Activated CD4-positive, CD25-positive, alpha-beta regulatory T cell treated with anti-CD3 and anti-CD28 coated beads, Interleukin-2, amount 50 U/mL, for 72 hours (primary cell): ENCODE results near the gene PGAP6.
"Not testable (repeated sequence)": the region's sequence is repeated elsewhere in the genome, so short reads cannot be mapped to it uniquely, and the experiment has no call there.

ENCODE experiments used
- DNase-seq: peaks from one replicate; pipeline ENCODE4 v3.0.0; 2021

The PGAP6 gene

DNA sequence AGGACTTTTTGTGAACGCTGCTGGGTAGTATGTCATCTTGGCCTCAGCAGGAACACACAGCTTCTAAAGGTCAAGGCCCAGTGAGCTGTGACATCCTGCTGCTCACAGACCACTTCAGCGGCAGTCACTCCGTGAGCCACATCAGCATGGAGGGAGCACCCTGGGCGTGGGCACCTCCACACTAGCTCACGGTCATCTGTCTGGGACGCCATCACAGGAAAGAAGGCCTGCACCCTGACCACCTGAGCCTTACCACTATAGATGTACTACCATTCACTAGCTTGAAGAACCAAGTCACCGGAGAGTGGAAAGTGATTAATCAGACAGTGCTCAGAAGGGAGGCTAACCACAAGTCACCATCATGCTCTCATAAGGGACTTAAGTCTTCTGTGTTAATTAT is 32.6 kb downstream of the PGAP6 start:
- no peak for DNase-seq

DNA sequence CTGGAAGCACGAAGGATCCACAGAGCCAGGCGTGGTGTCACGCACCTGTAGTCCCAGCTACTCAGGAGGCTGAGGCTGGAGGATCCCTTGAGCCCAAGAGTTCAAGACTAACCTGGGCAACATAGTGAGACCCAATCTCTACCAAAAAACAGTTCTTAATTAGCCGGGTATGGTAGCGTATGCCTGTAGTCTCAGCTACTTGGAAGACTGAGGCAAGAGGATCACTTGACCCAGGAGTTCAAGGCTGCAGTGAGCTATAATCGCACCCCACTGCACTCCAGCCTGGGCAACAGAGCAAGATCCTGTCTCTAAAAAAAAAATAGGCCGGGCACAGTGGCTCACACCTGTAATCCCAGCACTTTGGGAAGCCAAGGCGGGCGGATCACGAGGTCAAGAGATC is 33.3 kb downstream of the PGAP6 start:
- DNase-seq, result not testable (repeated sequence)

DNA sequence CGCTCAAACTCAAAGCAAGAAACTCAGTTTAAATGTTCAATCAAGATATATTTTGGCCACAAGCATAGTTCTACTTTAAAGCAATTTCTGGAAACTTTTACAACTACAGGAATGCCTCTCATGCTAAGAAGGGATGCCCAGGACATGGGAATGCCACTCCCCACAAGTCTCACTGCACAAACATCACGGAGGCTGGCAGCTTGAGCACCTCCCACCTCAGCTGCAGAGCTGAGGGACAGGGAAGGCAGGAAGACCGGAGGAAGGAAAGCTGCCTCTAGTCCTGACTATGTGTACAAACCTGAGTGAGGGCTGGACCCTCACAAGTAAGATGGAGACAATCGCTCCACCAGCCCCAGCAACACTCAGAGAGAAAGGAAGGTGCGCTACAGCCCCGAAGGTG is 34.6 kb downstream of the PGAP6 start:
- no peak for DNase-seq

DNA sequence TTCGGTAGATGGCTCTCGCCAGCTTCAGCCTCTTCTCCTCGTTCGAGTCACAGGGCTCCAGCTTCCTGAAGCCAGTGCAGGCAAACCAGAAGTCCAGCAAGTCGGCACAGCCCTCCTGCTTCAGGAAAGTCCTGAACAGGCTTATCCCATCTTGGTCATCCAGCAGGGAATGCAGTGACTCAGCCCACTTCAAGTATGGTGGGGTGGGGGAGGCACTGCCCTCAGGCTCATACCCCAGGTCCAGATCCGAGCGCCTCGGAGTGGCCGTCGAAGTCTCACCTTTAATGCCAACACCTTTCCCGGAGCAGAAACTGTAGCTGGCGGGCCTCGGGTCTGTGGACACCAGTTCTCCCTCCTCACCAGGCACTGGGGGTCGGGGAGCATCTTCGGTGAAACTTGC is 35.2 kb downstream of the PGAP6 start:
- no peak for DNase-seq

DNA sequence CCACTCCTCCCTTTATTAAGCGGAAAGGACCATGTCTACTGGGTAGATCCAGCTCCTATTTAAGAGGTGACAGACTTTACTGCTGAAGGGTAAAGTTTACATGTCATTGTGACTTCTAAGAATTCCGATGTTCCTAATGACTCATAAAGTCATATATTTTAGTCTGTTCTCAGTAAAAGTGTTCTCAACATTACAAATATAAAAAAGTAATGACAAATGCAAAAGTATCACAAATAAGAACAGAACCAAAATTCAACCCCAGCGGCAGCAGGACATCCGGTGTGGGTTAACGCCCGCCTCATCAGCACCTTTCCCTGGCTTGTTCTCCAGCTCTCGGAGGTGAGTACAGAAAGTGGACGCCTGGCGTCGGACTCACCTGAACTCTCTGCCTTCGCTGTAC is 36.0 kb downstream of the PGAP6 start:
- DNase-seq, result no peak

DNA sequence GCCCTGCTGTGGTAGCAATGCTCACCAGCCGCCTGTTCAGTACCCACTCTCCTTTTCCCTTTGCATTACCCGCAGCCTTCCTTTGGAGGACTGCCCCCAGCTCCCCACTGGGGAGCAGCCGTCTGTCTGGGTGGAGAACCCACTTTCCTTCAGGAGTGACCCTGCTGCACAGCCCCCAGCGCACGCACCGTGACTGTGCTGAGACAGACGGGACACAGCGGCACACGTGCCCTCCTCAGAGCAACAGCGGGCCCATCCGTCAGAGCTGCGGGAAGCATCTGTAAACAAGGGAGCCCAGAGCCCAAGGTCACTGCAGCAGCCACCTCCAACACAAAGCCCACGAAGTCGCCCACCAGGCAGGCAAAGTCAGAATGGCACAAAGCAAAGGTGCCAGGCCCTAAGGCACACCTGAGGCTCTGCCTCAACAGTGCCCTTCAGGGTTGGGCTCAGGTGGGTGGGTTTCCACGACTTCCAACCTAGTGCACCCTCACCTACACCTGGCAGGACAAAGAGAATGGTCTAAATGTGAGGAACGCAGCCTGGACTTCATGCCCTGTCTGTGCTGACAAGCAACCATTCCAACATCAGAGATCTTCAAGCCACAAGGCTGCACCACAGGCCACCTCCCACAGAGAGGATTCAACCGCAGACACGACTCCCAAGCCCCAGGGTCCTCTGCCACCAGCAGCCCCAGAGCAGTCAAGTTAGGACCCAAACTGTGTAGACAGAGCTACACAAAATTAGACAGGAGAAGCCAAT is 39.1 kb downstream of the PGAP6 start:
- no peak for DNase-seq

DNA sequence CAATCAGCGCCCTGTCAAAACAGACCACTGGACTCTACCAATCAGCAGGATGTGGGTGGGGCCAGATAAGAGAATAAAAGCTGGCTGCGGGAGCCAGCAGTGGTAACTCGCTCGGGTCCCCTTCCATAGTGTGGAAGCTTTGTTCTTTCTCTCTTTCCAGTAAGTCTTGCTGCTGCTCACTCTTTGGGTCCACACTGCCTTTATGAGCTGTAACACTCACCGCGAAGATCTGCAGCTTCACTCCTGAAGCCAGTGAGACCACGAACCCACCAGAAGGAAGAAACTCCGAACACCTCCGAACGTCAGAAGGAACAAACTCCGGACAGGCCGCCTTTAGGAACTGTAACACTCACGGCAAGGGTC is 39.8 kb downstream of the PGAP6 start:
- DNase-seq, result not testable (repeated sequence)

DNA sequence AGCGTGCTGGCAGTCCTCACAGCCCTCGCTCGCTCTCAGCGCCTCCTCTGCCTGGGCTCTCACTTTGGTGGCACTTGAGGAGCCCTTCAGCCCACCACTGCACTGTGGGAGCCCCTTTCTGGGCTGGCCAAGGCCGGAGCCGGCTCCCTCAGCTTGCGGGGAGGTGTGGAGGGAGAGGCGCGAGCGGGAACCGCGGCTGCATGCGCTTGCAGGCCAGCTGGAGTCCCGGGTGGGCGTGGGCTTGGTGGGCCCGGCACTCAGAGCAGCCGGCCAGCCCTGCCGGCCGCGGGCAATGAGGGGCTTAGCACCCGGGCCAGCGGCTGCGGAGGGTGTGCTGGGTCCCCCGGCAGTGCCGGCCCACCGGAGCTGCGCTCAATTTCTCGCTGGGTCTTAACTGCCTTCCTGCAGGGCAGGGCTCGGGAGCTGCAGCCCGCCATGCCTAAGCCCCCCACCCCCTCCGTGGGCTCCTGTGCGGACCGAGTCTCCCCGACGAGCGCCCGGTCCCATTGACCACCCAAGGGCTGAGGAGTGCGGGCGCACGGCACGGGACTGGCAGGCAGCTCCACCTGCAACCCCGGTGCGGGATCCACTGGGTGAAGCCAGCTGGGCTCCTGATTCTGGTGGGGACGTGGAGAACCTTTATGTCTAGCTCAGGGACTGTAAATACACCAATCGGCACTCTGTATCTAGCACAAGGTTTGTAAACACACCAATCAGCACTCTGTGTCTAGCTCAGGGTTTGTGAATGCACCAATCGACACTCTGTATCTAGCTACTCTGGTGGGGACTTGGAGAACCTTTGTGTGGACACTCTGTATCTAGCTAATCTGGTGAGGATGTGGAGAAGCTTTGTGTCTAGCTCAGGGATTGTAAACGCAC is 40.4 kb downstream of the PGAP6 start:
- not testable (repeated sequence) for DNase-seq

DNA sequence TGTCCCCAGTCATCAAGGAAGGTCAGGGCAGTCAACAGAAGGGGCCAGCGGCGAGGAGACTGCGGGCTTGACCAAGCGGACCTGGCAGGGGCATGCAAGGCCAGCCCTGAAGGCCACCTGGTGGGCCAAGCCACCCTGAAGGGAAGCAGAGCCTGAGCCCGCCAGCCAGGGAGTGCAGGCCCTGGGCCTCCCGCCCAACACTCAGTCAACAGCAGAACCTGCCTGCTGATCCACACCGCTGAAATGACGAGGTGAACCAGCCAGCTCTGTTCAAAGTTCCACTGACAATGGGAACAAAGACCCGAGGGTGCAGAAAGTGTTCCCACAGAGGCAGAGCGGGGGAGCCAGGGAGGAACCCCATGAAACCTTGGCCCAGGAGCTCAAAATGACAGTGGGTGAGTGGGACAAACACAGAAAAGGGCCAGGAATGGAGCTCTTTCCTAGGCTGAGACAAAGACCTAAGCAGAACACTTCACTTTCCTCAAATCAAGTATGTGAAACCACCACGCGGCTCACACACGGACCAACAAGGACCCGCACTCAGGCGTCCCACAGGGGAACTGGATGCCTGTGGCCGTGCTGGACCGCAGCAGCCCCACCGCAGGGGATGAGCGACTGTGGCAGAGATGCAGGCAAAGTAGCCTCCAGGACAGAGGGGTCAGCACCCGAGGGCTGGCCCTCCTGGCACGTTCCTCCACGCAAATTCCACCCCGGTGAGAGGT is 41.2 kb downstream of the PGAP6 start:
- DNase-seq, result no peak

DNA sequence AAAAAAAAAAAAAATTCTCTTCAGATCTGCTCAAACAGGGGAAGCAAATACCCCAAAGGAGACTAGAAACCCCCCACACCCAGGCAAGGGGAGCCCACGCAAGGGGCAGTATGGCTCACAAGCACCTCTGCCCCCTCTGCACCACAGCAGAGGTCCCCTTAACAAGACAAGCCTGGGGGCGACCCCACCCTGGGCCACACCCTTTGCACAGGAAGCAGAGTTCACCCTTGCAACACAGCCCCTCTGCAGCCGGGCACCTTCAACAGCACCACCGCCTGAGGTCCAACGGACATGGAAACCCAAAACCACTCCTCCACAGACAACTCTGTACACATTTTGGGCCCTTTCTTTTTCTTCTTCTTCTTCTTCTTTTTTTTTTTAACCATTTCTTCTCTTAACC is 42.1 kb downstream of the PGAP6 start:
- no peak for DNase-seq

DNA sequence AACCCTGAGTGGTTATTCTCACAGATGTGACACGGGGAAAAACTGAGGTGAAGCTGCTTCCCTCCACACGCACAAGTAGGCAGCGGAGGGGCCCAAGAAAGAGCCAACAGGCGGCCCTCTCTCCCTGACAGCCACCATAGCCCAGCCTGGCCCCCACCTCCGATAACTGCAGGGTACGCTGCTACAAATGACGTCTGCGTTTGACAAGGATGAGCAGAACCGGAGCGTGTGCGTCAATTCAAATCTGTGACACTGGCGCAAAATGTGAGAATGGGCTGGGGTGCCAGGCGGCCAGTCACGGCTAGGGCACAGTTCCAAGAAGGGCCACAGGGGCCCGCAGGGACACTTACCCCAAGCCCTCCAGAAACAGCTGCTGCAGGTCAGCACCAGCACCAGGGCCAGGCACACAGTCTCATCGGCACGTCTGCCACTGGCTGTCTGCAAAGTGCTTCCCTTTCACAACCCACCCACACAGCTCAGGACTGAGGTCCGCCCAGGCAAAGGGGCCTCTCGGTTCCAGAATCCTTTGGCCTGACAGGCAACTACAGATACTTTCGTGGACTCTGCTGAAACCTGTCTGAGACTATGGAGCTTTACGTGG is 43.7 kb downstream of the PGAP6 start:
- DNase-seq, result no peak

DNA sequence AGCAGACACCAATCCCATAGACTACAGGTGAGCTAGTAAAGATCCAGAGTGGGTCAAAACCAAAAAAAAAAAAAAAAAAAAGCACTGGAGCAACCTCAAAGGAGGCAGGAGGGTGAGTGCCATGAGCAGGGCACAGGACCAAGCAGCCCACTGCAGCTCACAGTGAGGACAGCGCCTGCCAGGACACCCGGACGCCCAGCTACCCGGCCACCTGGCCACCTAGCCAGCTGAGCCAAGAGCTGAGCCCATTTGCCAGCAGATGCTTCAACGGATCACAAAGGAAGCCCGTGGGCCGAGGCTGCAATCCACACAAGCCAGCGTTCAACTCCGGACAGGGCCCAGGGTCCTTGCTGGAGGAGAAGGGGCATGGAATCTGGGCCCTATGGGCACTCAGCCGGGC is 44.3 kb downstream of the PGAP6 start:
- no peak for DNase-seq

DNA sequence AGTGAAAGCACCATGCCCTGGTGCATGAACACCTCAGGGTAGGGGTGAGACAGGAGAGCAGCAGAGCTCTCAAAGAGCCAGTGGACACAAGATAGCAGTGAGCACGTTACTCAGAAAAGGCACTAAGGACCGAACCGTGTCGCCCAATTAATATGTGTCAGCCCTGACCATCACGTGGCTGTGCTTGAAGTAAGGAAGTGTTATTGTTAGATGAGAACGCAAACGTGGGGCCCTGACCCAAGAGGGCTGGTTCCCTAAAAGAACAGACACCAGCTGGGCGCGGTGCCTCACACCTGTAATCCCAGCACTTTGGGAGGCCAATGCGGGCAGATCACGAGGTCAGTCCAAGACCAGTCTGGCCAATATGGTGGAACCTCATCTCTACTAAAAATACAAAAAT is 45.5 kb downstream of the PGAP6 start:
- no peak for DNase-seq

DNA sequence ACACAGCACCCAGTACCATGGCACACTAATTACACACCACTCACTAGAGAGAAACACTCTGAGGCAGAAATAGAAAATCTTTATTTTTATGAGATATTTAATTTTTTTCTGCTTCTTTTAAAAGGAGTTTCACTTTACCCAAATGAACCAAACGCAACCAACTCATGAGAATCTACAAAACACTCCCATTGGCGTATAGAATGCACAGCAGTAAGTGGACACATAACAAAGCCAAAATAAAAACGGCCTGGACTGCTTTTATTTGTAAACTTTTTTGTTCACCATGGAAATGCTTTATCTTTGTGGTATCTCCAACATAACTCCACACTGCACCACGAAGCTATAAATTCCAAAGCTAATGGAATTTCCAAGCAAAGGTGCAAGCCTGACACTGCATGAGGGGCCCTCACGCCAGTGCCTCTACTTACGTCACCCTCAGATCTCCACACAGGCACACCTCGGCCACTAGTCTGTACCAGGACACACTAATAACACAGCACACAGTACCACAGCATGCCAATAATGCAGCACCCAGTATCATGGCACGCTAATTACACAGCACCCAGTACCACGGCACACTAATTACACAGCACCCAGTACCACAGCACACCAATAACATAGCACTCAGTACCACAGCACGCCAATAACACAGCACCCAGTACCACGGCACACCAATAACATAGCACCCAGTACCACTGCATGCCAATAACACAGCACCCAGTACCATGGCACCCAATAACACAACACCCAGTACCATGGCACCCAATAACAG is 46.7 kb downstream of the PGAP6 start:
- DNase-seq, result not testable (repeated sequence)

DNA sequence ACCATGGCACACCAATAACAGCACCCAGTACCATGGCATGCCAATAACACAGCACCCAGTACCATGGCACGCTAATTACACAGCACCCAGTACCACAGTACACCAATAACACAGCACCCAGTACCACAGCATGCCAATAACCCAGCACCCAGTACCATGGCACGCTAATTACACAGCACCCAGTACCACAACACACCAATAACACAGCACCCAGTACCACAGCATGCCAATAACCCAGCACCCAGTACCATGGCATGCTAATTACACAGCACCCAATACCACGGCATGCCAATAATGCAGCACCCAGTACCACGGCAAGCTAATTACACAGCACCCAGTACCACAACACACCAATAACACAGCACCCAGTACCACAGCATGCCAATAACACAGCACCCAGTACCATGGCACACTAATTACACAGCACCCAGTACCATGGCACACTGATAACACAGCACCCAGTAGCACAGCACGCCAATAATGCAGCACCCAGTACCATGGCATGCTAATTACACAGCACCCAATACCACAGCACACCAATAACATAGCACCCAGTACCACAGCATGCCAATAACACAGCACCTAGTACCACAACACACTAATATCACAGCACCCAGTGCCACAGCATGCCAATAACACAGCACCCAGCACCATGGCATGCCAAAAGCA is 47.5 kb downstream of the PGAP6 start:
- DNase-seq, result not testable (repeated sequence)

DNA sequence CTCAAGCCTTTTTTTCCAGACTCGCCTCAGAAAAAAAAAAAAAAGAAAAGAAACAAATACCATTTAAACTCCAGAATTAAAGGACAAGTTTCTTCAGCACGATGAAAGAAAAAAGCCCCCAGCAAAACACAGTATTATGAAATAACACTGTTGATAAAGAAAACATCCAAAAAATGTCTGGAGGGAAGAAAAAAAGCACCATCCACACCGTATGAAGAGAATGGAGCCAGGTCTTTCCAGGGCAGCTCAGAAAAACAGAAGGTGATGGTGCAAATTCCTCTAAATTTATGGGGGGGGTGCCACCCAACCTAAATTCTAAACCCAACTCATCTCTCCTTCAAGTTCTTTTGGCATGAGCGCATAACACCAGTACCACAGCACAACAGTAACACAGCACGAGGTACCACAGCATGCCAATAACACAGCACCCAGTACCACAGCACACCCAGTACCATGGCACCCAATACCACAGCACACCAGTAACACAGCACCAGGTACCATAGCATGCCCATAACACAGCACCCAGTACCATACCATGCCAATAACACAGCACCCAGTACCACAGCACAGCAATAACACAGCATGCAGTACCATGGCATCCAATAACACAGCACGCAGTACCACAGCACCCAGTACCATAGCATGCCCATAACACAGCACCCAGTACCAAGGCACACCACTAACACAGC is 48.2 kb downstream of the PGAP6 start:
- no peak for DNase-seq

DNA sequence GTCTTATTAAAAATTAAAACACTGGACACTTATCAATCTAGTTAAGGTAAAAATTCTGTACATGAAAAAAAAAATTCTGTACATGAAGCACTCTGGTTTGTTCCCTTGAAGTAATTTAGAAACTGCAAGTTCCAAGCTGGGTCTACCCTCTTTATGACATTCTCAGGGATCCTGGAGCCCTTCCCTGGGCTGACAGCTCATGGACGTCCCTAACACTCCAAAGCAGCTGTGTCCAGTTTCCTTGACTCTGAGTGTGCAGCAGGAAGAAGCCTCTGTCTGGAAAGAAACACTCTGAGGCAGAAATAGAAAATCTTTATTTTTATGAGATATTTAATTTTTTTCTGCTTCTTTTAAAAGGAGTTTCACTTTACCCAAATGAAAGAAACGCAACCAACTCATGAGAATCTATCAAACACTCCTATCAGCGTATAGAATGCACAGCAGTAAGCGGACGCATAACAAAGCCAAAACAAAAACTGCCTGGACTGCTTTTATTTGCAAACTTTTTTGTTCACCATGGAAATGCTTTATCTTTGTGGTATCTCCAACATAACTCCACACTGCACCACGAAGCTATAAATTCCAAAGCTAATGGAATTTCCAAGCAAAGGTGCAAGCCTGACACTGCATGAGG is 50.5 kb downstream of the PGAP6 start:
- DNase-seq, result not testable (repeated sequence)

DNA sequence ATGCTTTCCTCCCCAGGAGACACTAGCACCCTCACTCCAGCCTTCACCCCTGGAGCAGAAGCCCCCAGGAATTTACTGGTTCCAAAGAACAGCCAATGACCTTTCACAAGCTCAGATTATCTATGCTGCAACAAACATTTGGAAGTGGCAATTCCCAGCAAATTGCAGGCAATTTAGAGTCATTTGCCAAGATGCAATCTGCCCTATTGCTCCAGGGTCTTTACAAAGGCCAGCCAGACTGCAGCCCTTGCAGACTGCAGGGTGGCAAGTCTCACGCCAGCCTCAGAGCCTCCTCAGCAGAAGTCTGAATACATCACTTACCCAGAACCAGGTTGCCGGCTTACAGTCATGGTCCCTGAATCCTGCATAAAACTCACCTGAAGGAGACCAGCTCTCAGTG is 51.0 kb downstream of the PGAP6 start:
- DNase-seq, result no peak

DNA sequence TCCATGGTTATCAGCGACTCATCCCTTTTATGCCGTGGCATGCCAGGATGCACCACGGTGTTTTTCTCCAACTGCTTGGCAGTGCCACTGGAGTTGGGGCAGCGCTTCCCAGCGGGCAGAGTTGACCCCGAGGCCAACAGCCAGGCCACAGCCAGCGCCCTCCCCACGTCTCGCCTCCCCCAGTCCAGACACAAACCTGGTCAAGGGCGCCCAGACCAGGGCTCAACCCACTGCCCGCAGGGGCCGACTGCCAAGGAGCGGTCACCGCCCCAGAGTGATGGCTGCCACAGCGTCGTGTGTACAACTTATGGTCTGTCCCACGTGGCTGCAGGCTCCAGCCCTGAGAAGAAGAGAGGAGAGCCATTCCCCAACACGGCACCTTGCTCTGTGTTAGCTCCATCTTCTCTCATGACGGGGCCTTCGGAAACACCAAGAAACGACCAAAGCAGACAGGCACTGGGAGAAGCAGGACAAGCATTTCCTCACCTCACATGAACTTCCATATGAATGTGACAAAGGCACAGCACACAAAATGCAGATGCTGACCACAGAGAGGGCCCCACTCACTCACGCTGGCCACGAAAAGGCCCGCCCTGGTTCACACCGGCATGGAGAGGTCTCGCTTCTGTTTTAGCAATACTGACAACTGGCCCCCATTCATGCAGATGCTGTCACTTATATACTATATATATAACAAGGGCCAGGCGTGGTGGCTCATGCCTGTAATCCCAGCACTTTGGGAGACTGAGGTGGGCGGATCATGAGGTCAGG is 56.2 kb downstream of the PGAP6 start:
- no peak for DNase-seq
